ENCODE measurements around the gene MEG3.

DNA sequence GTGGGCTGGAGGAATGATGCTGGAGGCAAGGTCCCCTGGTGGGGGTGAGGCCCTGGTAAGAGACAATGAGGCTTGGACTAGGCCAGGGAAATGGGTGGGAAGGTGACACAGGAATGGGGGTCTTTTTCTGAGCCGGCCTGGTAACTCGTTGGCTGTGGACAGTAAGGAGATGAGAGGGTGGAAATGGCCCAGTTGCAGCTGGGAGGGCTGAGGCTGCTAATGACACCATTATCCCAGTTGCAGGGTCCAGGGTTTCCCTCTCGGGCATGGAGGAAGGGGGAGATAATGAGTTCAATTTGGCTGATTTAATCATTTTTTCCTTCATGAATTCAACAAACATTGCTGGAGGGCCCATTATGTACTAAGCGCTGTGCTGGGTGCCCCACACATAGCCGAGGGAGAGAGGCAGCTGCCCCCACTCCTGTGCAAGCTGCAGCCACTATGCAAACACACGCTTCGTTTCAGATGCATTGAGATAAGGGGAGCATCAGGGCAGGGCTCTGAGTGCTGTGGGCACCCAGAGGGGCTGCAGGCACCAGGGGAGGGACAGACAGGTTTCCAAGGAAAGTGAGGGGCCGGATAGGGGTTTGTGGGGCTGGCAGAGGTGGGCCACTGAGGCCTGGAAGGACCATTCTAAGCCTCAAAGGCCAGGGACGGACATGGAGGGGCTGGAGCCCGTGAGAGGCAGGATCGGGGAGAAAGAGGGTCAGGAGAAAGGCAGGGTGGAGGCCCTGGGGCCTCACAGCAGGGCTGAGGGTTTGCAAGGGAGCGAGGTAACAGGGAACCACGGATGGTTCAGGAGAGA lies 43.2 kb upstream of the MEG3 start:
- TF ChIP-seq, protein P1, sequence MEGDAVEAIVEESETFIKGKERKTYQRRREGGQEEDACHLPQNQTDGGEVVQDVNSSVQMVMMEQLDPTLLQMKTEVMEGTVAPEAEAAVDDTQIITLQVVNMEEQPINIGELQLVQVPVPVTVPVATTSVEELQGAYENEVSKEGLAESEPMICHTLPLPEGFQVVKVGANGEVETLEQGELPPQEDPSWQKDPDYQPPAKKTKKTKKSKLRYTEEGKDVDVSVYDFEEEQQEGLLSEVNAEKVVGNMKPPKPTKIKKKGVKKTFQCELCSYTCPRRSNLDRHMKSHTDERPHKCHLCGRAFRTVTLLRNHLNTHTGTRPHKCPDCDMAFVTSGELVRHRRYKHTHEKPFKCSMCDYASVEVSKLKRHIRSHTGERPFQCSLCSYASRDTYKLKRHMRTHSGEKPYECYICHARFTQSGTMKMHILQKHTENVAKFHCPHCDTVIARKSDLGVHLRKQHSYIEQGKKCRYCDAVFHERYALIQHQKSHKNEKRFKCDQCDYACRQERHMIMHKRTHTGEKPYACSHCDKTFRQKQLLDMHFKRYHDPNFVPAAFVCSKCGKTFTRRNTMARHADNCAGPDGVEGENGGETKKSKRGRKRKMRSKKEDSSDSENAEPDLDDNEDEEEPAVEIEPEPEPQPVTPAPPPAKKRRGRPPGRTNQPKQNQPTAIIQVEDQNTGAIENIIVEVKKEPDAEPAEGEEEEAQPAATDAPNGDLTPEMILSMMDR (IDR thresholded peaks at IDR 0.05), result no peak
- no peak for TF ChIP-seq POLR2A (IDR thresholded peaks at IDR 0.05)

All from esophagus squamous epithelium (tissue), 4 donors.